IPS-18c (cell line): ENCODE measurements around the gene SPDYE5.
"Not testable (repeated sequence)": the region's sequence is repeated elsewhere in the genome, so short reads cannot be mapped to it uniquely, and the experiment has no call there.

Experiments used
- H3K4me3 ChIP-seq: 2 replicates; pipeline ENCODE4 v1.7.0; 2013; ENCODE audit warnings: low read depth, mild to moderate bottlenecking, low read length, moderate library complexity; ENCODE audit not compliant: insufficient read depth
- H3K9me3 ChIP-seq: one replicate; pipeline ENCODE4 v1.6.1; 2013; ENCODE audit warnings: mild to moderate bottlenecking, low read length, moderate library complexity; ENCODE audit not compliant: control insufficient read depth, insufficient read depth

SPDYE5 gene, protein sequence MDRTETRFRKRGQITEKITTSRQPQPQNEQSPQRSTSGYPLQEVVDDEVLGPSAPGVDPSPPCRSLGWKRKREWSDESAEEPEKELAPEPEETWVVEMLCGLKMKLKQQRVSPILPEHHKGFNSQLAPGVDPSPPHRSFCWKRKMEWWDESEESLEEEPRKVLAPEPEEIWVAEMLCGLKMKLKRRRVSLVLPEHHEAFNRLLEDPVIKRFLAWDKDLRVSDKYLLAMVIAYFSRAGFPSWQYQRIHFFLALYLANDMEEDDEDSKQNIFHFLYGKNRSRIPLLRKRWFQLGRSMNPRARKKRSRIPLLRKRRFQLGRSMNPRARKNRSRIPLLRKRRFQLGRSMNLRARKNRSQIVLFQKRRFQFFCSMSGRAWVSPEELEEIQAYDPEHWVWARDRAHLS

DNA sequence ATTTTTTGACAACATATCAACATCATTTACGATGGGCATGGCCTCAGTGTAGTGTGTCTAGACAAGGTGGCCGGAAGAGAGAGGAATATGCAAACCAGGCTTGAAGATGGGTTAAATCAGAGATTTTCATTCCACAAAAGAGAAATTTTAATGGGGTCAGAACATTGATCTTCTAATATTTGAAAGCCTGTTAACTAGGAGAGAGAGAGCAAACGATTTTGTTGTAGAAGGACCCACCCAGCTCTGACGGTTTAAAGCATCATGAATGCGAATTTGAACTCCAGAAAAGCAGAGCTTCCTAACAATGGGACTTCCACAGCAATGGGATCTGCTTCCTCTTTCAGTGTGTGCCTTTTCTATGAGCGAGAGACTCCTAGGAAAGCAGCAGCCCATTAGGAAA lies at the start of gene SPDYE5:
TSS of gene SPDYE5 (plus strand) at position 301 of the 400 bp plus-strand sequence. CDS start 1,728 bp downstream, outside the sequence.
- H3K9me3 ChIP-seq, H3K4me3 ChIP-seq: not testable (repeated sequence)

DNA sequence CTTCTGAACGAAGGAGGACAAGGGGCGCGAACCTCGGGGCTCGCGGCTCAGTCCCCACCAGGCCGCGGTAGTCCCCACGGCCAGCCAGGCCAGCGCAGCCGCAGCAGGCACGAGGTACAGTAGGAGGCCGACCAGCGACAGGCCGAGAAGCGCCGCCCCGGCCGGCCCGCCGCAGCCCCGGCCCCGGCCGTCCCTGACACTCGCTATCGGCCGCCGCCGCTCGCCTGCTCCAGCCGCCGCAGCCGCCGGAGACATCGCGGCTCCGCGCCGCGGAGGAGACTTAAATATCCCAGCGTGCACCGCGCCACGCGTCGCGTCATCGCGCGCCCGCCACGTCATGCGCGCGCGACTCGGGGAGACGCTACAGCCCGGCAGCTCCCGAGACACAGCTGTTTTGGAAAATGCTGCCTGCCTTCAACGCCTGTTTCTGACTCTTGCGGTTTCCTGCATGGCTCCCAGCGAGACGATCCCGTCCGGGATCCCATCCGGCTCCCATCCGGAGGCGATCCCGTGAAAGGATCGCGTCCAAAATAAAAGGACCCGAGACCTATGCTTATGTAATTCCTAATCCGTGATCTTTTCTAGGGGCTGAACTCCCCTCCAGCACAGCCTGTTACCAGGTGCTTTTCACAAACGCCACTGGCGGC lies 49.5 kb upstream of the SPDYE5 start:
- H3K4me3 ChIP-seq = peak overlapping the region; percentile 43; the same call in 1 of the 2 replicates
- H3K9me3 ChIP-seq = not testable (repeated sequence)

DNA sequence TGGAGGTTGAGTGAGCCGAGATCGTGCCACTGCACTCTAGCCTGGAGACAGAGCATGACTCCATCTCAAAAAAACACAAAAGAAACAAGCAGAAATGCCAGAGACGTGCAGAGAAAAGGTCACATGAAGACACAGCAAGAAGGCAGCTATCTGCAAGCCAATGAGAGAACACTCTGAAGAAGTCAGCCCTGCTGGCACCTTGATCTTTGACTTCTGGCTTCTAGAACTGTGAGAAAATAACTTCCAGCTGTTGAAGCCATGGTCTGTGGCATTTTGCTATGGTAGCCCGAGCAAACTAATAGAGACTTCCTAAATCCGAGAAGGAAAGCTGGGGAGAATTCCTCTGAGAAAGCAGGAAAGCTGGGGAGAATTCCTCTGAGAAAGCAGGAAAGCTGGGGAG lies 42.2 kb upstream of the SPDYE5 start:
- H3K9me3 ChIP-seq, H3K4me3 ChIP-seq: not testable (repeated sequence)

DNA sequence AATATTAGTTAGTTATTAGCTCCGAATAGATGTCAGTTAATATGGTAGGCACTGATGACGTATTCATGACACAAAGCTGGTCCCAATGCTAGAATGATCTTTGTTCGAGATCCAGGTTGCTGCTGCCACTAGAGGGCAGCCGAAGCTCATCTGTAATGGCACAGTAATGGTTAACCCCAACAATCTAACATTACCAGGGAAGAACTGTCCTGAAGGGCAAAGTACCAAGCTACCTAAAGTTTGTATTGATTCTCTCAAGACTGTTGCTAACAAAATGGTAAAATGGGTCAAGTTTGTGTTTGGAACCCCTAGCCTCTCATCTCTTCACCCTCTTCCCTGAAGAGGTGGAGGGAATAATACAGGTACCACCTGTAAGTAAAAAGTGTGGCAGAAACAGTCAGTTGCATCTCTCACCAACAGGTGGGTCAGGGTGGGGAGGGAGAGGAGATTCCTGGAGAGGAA lies 39.6 kb upstream of the SPDYE5 start:
- not testable (repeated sequence) for H3K9me3 ChIP-seq, H3K4me3 ChIP-seq

DNA sequence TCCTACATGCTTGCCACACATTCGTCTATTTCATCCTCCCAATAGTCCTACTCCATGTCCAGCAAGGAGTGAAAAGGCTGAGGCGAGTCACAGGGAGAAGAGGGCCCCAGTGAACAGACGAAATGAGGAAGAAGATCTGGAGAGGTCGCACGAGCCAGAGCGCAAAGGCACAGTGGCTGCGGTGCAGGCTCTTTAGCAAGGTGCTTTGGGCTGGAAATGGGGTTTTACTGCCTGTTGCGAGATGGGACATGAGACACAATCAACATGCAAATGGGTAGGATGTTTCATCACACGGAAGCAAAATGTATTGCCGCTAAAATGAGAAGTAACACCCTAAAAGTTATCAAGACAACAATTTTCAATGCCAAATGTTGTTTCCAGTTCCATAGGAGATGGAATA lies 35.7 kb upstream of the SPDYE5 start:
- not testable (repeated sequence) for H3K9me3 ChIP-seq, H3K4me3 ChIP-seq

DNA sequence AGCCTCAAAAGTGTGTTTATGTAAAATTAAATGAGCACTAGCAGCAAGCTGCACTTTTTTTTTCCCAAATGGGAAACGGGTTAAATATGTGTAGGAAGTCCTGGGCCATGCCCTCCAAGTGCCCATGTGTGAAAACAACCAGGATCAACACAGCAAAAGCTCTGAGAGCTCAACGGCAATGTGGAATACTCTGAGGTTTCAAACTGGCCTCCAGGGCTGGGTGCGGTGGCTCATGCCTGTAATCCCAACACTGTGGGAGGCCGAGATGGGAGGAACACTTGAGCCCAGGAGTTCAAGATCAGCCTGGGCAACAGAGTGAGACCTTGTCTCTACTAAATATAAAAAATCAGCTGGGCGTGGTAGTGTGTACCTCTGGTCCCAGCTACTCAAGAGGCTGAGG lies 34.1 kb upstream of the SPDYE5 start:
- not testable (repeated sequence) for H3K4me3 ChIP-seq, H3K9me3 ChIP-seq

DNA sequence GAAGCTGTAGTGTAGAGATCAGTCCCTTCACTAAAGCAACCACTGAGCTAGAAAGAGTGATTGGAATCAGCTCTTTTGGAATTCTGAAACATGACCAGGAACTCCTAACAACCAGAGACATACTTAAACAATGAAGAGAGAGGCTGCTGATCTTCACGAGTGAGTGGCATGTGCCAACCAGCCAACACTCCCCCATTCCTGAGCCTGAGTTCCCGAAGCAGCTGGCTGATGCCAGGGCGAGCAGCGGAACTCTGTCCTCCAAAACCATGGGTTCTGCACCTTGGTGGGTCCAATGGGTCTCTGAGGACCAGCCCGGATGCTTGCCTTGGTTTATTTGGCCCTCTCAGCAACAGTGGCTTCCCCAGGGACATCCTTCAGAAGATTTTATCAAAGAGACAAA lies 31.6 kb upstream of the SPDYE5 start:
- not testable (repeated sequence) for H3K9me3 ChIP-seq, H3K4me3 ChIP-seq

DNA sequence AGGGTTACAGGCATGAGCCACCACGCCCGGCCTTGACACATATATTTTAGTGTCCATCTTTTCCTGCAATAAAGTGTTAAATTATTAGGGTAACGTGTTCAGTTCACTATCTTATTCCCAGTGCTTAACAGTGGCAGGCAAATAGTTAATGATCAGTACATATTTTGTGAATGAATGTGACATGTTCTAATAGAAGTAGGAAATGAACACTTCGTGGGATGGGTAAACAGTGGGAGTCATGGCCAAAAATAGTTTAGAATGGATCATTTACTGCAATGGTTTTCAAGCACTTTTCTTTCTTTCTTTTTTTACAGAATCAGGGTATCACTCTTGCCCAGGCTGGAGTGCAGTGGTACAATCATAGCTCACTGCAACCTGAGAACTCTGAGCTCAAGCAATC lies 22.0 kb upstream of the SPDYE5 start:
- H3K9me3 ChIP-seq, H3K4me3 ChIP-seq: not testable (repeated sequence)

DNA sequence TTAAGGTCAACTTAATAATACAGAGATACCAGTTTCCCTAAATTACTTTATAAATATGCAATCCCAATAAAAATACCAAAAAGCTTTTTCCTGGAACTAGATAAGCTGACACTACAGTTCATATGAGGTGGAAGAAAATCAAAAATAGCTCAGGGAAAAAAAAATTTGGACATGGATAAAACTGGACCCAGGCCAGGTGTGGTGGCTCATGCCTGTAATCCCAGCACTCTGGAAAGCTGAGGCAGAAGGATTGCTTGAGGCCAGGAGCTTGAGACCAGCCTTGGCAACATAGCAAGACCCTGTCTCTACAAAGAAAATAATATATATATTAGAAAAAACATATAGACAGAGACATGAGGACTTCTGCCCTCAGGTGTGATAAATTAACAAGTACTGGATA lies 14.7 kb upstream of the SPDYE5 start:
- not testable (repeated sequence) for H3K4me3 ChIP-seq, H3K9me3 ChIP-seq

DNA sequence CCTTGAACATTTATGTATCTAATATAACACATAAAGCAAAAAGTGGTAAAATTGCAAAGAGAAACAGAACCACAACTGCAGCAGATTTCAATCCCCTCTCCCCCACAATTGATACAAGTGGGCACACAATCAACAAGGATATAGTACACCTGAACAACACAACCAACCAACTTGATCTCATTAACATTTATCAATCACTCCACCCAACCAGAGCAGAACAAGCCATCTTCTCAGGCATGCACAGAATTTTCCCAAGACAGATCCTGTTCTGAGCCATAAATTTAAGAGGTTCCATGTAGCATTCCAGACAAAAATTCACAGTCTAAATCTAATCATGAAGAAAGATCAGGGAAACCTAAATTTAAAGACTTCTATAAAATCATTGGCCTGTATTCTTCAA lies 11.8 kb upstream of the SPDYE5 start:
- H3K4me3 ChIP-seq, H3K9me3 ChIP-seq: not testable (repeated sequence)

DNA sequence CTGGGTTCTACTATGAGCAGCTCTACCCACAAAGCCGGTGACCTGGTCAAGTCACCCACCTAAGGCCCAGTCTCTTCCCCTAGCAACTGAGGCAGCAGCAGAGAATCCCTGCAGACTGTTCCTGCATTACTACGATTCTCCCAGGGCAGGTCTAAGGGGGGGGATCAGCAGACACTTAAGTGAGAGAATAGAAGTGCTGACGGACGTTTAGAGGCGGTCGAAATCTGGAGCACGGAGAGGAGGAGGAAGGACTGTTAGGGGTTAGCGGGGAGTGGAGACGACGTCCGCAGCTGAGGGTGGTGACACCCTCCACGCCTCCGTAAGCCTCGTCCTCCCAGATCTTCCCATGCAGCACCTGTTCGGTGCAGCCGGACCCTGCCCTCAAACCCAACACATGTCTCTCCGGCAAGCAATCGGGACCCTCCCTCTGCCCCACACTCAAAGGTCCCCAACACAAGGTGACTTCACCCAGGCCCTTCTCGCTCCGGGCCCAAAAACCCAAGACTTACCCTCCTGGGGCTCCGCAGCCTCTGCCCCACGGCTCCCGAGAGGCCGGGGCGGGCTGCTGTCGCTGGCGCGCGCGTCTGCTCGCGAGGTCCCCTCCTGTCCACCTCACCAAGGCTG lies 6.7 kb upstream of the SPDYE5 start:
- H3K9me3 ChIP-seq = not testable (repeated sequence)
- H3K4me3 ChIP-seq = peak overlapping the region; percentile 74

DNA sequence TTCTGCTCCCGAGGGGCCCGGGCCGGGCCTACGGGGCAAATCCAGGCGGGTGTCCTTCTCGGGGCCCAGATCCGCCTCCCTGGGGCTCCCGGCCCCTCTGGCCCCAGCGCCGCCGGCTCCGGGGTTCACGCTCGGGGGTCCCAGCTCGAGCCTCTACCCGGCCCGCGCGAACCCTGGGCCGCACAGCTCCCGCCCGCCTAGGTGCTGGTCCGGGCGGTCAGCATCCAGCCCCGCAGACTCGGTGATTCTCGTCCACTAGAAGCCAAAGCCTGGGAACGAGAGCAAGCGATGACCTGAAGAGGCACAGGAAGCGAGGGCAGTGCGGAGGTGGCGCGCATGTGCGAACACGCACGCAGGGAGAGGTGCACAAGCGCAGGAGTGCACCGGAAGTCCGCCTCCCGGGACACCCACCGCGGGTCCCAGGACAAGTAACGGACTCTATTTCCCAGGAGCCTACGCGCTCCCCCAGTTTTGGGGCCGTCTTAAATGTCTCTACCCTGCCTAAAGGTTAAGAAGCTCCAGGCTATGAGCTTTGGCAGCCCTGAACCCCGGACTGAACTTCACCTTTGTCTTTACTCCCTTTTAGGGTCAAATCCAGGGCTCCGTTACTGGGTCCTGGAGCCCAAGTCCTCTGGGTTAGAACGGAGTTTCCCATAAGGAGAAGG lies 6.0 kb upstream of the SPDYE5 start, which contains the start of gene POM121C:
TSS of gene POM121C (minus strand) at position 321 of the 665 bp plus-strand sequence. CDS start 44,803 bp downstream, outside the sequence.
- not testable (repeated sequence) for H3K9me3 ChIP-seq
- peak within 1 kb of the TSS; percentile 74 for H3K4me3 ChIP-seq

DNA sequence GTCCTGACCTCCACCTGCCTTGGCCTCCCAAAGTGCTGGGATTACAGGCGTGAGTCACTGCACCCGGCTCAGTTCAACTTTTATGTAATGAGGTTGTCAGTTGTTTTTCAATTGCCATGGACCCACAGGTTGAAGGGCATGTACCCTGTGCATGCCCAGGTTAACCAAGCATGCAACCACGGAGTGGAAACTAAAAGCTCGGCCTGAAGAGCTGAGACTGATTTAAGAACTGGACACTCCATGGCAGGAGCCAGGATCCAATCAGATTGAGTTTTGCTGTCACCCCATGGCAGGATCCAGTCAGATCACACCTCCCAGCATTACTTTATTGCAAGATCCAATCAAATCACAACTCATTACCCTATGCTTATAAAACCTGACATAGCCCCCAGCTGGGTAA lies 16.9 kb downstream of the SPDYE5 start:
- H3K9me3 ChIP-seq = not testable (repeated sequence)

DNA sequence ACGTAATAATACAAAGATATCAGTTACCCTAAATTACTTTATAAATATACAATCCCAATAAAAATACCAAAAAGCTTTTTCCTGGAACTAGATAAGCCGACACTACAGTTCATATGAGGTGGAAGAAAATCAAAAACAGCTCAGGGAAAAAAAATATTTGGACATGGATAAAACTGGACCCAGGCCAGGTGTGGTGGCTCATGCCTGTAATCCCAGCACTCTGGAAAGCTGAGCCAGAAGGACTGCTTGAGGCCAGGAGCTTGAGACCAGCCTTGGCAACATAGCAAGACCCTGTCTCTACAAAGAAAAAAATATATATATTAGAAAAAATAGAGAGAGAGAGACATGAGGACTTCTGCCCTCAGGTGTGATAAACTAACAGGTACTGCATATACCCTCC lies 26.7 kb downstream of the SPDYE5 start:
- not testable (repeated sequence) for H3K9me3 ChIP-seq, H3K4me3 ChIP-seq

More for the DNA sequence above, 16.9 kb downstream of the SPDYE5 start:
- H3K4me3 ChIP-seq = not testable (repeated sequence)

DNA sequence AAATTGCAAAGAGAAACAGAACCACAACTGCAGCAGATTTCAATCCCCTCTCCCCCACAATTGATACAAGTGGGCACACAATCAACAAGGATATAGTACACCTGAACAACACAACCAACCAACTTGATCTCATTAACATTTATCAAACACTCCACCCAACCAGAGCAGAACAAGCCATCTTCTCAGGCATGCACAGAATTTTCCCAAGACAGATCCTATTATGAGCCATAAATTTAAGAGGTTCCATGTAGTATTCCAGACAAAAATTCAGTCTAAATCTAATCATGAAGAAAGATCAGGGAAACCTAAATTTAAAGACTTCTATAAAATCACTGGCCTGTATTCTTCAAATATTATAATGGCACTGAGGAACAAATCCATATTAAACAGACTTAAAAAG lies 29.6 kb downstream of the SPDYE5 start:
- H3K4me3 ChIP-seq, H3K9me3 ChIP-seq: not testable (repeated sequence)

DNA sequence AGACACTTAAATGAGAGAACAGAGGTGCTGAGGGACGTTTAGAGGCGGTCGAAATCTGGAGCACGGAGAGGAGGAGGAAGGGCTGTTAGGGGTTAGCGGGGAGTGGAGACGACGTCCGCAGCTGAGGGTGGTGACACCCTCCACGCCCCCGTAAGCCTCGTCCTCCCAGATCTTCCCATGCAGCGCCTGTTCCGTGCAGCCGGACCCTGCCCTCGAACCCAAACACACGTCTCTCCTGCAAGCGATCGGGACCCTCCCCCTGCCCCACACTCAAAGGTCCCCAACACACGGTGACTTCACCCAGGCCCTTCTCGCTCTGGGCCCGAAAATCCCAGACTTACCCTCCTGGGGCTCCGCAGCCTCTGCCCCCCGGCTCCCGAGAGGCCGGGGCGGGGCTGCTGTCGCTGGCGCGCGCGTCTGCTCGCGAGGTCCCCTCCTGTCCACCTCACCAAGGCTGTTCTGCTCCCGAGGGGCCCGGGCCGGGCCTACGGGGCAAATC lies 35.2 kb downstream of the SPDYE5 start:
- H3K4me3 ChIP-seq = peak overlapping the region; percentile 94
- not testable (repeated sequence) for H3K9me3 ChIP-seq

DNA sequence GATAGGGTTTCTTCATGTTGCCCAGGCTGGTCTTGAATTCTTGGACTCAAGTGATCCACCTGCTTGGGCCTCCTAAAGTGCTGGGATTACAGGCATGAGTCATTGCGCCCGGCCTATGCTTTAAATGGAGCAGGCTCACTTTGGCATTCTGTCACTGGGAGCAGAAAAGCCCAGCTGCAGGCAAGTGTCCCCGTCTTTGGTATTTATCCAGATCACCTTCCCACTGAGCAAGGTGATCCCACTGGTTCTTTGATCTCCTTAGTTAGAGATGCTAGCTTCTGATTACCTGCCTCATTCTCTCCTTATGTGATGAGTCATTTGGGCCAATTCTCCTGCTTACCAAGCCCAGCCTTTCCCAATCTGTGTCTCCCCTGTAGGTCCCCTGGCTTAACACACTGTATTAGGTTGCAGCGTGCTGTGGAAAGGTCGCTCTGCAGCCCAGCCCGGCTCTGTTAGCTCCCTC lies 39.3 kb downstream of the SPDYE5 start:
- Histone ChIP-seq H3K9me3 (no peaks in the 10 kb centered on the region), H3K4me3 (no peak overlapping the region)
